ENCODE results near the gene CDIP1. TPM values are rescaled to one million over a fixed set of nuclear protein-coding genes. Genes with fewer than 3 reads are reported as not detected.

CDIP1 gene
- total and polyA plus RNA-seq, 3 donors from 2014 or later, result 32.0 to 34.7 (median 34.0) TPM

- H3K27ac ChIP-seq, result no peak overlapping the region
- 88% methylated on average over 8 of the region's 8 CpGs for WGBS, 2 donors
- no peak for DNase-seq
- H3K9me3 ChIP-seq, result no peaks in the 10 kb centered on the region
- TF ChIP-seq POLR2A (IDR thresholded peaks at IDR 0.05) (no peak), CTCF (IDR thresholded peaks at IDR 0.05) (no peak)
- H3K4me3 ChIP-seq, result no peak overlapping the region
- peaks cover 3% of the 10 kb centered on the region for H3K4me1 ChIP-seq
- no peaks in the 10 kb centered on the region for H3K36me3 ChIP-seq (ENCODE audit: low read depth, missing control alignments)
- no peaks in the 10 kb centered on the region for H3K27me3 ChIP-seq
- intact Hi-C loops (cut with DNase I; ENCODE audit: low total_unique reads), result no loop called here
Observed at GRCh38 chr16:4498546-4499195, 39.9 kb downstream of the CDIP1 start.

- DNase-seq, result no peak
- TF ChIP-seq POLR2A (IDR thresholded peaks at IDR 0.05) (no peak), CTCF (IDR thresholded peaks at IDR 0.05) (no peak)
- Histone ChIP-seq H3K9me3 (no peaks in the 10 kb centered on the region), H3K4me1 (peaks cover 3% of the 10 kb centered on the region), H3K36me3 (ENCODE audit: low read depth, missing control alignments) (no peaks in the 10 kb centered on the region), H3K4me3 (no peak overlapping the region), H3K27me3 (no peaks in the 10 kb centered on the region), H3K27ac (no peak overlapping the region)
- 95% methylated on average over 4 of the region's 4 CpGs for WGBS, 2 donors
- intact Hi-C loops (cut with DNase I; ENCODE audit: low total_unique reads), result no loop called here
Observed at GRCh38 chr16:4496305-4496704, 42.3 kb downstream of the CDIP1 start.

DNA sequence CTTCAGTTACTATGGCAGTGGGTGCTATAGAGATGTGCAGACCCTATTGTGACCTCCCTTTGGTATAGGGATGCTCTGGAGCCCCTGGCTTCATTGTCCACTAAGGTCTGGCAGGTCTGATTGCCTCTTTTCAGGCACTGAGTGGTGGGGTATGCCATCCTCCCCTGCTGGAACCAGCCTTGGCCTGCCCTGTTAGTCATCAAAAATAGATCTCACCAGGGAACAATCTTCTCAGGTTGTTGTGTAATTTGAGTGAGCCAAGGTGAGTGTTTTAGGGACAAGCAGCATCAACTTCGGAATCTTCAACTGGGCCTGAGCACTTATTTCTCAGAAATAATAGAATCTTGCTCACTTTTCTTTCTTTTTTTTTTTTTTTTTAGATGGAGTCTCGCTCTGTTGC, 42.8 kb downstream of the CDIP1 start:
- Histone ChIP-seq H3K27ac (no peak overlapping the region), H3K4me1 (peaks cover 3% of the 10 kb centered on the region), H3K27me3 (no peaks in the 10 kb centered on the region), H3K36me3 (ENCODE audit: low read depth, missing control alignments) (no peaks in the 10 kb centered on the region), H3K9me3 (no peaks in the 10 kb centered on the region), H3K4me3 (no peak overlapping the region)
- no peak for DNase-seq
- intact Hi-C loops (cut with DNase I; ENCODE audit: low total_unique reads), result no loop called here
- TF ChIP-seq POLR2A (IDR thresholded peaks at IDR 0.05) (no peak), CTCF (IDR thresholded peaks at IDR 0.05) (no peak)
- WGBS, 2 donors, result 92 to 94% methylated on average over 2 of the region's 2 CpGs

GRCh38 chr16:4494746-4495490, 43.7 kb downstream of the CDIP1 start:
- Histone ChIP-seq H3K4me1 (no peaks in the 10 kb centered on the region), H3K4me3 (no peak overlapping the region), H3K9me3 (no peaks in the 10 kb centered on the region), H3K36me3 (ENCODE audit: low read depth, missing control alignments) (no peaks in the 10 kb centered on the region), H3K27me3 (no peaks in the 10 kb centered on the region), H3K27ac (no peak overlapping the region)
- intact Hi-C loops (cut with DNase I; ENCODE audit: low total_unique reads), result no loop called here
- WGBS, 2 donors, result 94 to 95% methylated on average over 6 of the region's 6 CpGs
- no peak for TF ChIP-seq CTCF (IDR thresholded peaks at IDR 0.05)
- no peak for TF ChIP-seq POLR2A (IDR thresholded peaks at IDR 0.05)
- DNase-seq, result no peak
